Neural cell (in vitro differentiated cells): Measurements from ENCODE around the gene LY9. TPM values are rescaled to one million over a fixed set of nuclear protein-coding genes. Genes with fewer than 3 reads are reported as not detected.

ENCODE experiments used
- H2AFZ ChIP-seq: fragments of 200-600, 300-800 bp; sonication (generic), shearing (Covaris generic); 2 replicates; pipeline ENCODE4 v1.6.0; 2014; ENCODE audit warnings: low read depth, mild to moderate bottlenecking, antibody characterized with exemption, low read length, moderate library complexity
- H3F3A ChIP-seq: fragments of 200-600 bp; shearing (Covaris generic); 2 replicates; pipeline ENCODE4 v1.6.1; 2016; ENCODE audit warnings: mild to moderate bottlenecking, moderate library complexity, mixed read lengths, antibody characterized with exemption, low read length; ENCODE audit not compliant: insufficient read depth, poor library complexity, severe bottlenecking
- H3K27ac ChIP-seq: fragments of 200-600, 300-800 bp; sonication (generic), shearing (Covaris generic); 2 replicates; pipeline ENCODE4 v1.5.1; 2014; ENCODE audit warnings: mild to moderate bottlenecking, low read length, moderate library complexity
- H3K27me3 ChIP-seq: fragments of 300-800, 200-600 bp; sonication (generic), shearing (Covaris generic); 2 replicates; pipeline ENCODE4 v1.6.0; 2014; ENCODE audit warnings: mild to moderate bottlenecking, low read depth, low read length, moderate library complexity; ENCODE audit not compliant: insufficient read depth
- H3K36me3 ChIP-seq: fragments of 300-800, 200-600 bp; sonication (generic), shearing (Covaris generic); 2 replicates; pipeline ENCODE4 v1.5.1; 2014; ENCODE audit warnings: mild to moderate bottlenecking, antibody characterized with exemption, low read length, moderate library complexity; ENCODE audit not compliant: insufficient read depth
- H3K4me2 ChIP-seq: fragments of 300-800, 200-600 bp; sonication (generic), shearing (Covaris generic); 2 replicates; pipeline ENCODE4 v1.6.0; 2014; ENCODE audit warnings: mild to moderate bottlenecking, low read length
- H3K4me3 ChIP-seq: fragments of 300-800, 200-600 bp; sonication (generic), shearing (Covaris generic); 2 replicates; pipeline ENCODE4 v1.5.1; 2014; ENCODE audit warnings: mild to moderate bottlenecking, low read length, moderate library complexity
- H3K79me2 ChIP-seq: fragments of 200-600 bp; shearing (Covaris generic); replicated peaks from 2 replicates; pipeline ENCODE4 v1.6.0; 2014; ENCODE audit warnings: mild to moderate bottlenecking, low read length, moderate library complexity; ENCODE audit not compliant: insufficient read depth
- H3K9ac ChIP-seq: fragments of 300-800, 200-600 bp; sonication (generic), shearing (Covaris generic); 2 replicates; pipeline ENCODE4 v1.6.1; 2016; ENCODE audit warnings: mild to moderate bottlenecking, low read length, mixed read lengths
- H3K9me2 ChIP-seq: fragments of 200-600 bp; shearing (Covaris generic); 2 replicates; pipeline ENCODE4 v1.6.1; 2016; ENCODE audit warnings: mild to moderate bottlenecking, low read length, mixed read lengths; ENCODE audit not compliant: insufficient read depth
- H3K9me3 ChIP-seq: fragments of 200-600, 300-800 bp; sonication (generic), shearing (Covaris generic); 2 replicates; pipeline ENCODE4 v1.6.1; 2016; ENCODE audit warnings: mild to moderate bottlenecking, mixed run types, low read length, moderate library complexity, mixed read lengths
- H4K20me1 ChIP-seq: fragments of 200-600 bp; shearing (Covaris generic); 2 replicates; pipeline ENCODE4 v1.6.1; 2016; ENCODE audit warnings: mild to moderate bottlenecking, mixed run types; ENCODE audit not compliant: insufficient read depth
- EP300 ChIP-seq: fragments of 450-650 bp; conservative IDR thresholded peaks from 2 replicates; pipeline ENCODE4 v1.6.1; 2014; ENCODE audit warnings: antibody characterized with exemption, mild to moderate bottlenecking, moderate library complexity; ENCODE audit not compliant: poor library complexity, severe bottlenecking
- EZH2 ChIP-seq: fragments of 200-600, 300-800 bp; shearing (Covaris generic), sonication (generic); IDR thresholded peaks from 2 replicates; pipeline ENCODE4 v1.6.1; 2014; ENCODE audit warnings: antibody characterized with exemption, low read length, borderline replicate concordance, mild to moderate bottlenecking; ENCODE audit not compliant: insufficient read depth, poor library complexity, severe bottlenecking
- MXI1 ChIP-seq: fragments of 450-650 bp; conservative IDR thresholded peaks from 2 replicates; pipeline ENCODE4 v1.6.1; 2014; ENCODE audit warnings: antibody characterized with exemption, mild to moderate bottlenecking; ENCODE audit not compliant: poor library complexity, severe bottlenecking
- POLR2AphosphoS5 ChIP-seq: IDR thresholded peaks from 2 replicates; pipeline ENCODE4 v1.6.1; 2012
- RAD21 ChIP-seq: fragments of 450-650 bp; conservative IDR thresholded peaks from 2 replicates; pipeline ENCODE4 v1.6.1; 2014; ENCODE audit warnings: antibody characterized with exemption, mild to moderate bottlenecking, moderate library complexity
- REST ChIP-seq: IDR thresholded peaks from 2 replicates; pipeline ENCODE4 v1.6.1; 2012; ENCODE audit warnings: borderline replicate concordance
- SMC3 ChIP-seq: fragments of 450-650 bp; conservative IDR thresholded peaks from 2 replicates; pipeline ENCODE4 v1.6.1; 2014; ENCODE audit warnings: antibody characterized with exemption, mild to moderate bottlenecking, moderate library complexity; ENCODE audit not compliant: poor library complexity
- TAF1 ChIP-seq: IDR thresholded peaks from 2 replicates; pipeline ENCODE4 v1.6.1; 2012; ENCODE audit warnings: low read depth
- polyA plus RNA-seq: library from polyadenylated mRNA; depleted of rRNA; stranded (reverse); fragments of >200 nt; gene quantifications from 2 replicates; pipeline ENCODE4 v1.2.3, GENCODE V29; 2014
- TF ChIP-seq, protein P1 (sequence below): fragments of 450-650 bp; IDR thresholded peaks from 2 replicates; pipeline ENCODE4 v1.5.1; 2014; ENCODE audit warnings: antibody characterized with exemption, mild to moderate bottlenecking, moderate library complexity; ENCODE audit not compliant: poor library complexity, severe bottlenecking

The LY9 gene
- polyA plus RNA-seq, 1 donor from 2014 or later = not detected

GRCh38 chr1:160772331-160772730, 23.6 kb upstream of the LY9 start:
- Histone ChIP-seq H3K27me3 (no peaks in the 10 kb centered on the region), H3K79me2 (no peaks in the 10 kb centered on the region), H3K36me3 (no peaks in the 10 kb centered on the region), H3K9ac (no peak overlapping the region), H3K9me2 (no peaks in the 10 kb centered on the region), H3F3A (no peaks in the 10 kb centered on the region), H4K20me1 (no peaks in the 10 kb centered on the region), H3K9me3 (no peaks in the 10 kb centered on the region), H2AFZ (no peak overlapping the region), H3K4me3 (no peak overlapping the region), H3K4me2 (no peak overlapping the region), H3K27ac (no peak overlapping the region)
- no peak for TF ChIP-seq SMC3
- TF ChIP-seq TAF1 = no peak
- no peak for TF ChIP-seq POLR2AphosphoS5
- TF ChIP-seq, protein P1, sequence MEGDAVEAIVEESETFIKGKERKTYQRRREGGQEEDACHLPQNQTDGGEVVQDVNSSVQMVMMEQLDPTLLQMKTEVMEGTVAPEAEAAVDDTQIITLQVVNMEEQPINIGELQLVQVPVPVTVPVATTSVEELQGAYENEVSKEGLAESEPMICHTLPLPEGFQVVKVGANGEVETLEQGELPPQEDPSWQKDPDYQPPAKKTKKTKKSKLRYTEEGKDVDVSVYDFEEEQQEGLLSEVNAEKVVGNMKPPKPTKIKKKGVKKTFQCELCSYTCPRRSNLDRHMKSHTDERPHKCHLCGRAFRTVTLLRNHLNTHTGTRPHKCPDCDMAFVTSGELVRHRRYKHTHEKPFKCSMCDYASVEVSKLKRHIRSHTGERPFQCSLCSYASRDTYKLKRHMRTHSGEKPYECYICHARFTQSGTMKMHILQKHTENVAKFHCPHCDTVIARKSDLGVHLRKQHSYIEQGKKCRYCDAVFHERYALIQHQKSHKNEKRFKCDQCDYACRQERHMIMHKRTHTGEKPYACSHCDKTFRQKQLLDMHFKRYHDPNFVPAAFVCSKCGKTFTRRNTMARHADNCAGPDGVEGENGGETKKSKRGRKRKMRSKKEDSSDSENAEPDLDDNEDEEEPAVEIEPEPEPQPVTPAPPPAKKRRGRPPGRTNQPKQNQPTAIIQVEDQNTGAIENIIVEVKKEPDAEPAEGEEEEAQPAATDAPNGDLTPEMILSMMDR = no peak
- no peak for TF ChIP-seq MXI1
- no peak for TF ChIP-seq REST
- no peak for TF ChIP-seq EP300

DNA sequence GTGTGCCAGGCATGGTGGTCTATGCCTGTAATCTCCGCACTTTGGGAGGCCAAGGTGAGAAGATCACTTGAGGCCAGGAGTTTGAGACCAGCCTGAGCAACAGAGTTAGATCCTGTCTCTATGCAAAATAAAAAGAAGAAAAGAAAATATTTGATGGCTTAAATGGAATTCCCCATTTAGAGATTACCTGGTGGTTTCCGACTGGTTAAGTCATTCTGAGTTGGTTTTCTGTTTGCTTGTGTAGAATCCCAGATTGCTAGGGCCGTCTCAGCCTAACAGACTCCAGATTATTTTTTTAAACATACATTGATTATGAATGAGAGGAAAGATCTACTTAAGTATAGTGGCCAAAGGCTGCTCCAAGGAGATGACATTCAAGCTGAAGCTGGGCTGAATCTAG, 22.9 kb upstream of the LY9 start:
- no peaks in the 10 kb centered on the region for H3K27me3 ChIP-seq
- H3K36me3 ChIP-seq = no peaks in the 10 kb centered on the region
- no peak overlapping the region for H3K4me2 ChIP-seq
- H4K20me1 ChIP-seq = no peaks in the 10 kb centered on the region
- TF ChIP-seq POLR2AphosphoS5 = no peak
- no peaks in the 10 kb centered on the region for H3K79me2 ChIP-seq
- H3K27ac ChIP-seq = no peak overlapping the region
- H3K4me3 ChIP-seq = no peak overlapping the region
- no peaks in the 10 kb centered on the region for H3F3A ChIP-seq
- no peak overlapping the region for H3K9ac ChIP-seq
- H3K9me3 ChIP-seq = no peaks in the 10 kb centered on the region
- H3K9me2 ChIP-seq = no peaks in the 10 kb centered on the region
- no peak overlapping the region for H2AFZ ChIP-seq

DNA sequence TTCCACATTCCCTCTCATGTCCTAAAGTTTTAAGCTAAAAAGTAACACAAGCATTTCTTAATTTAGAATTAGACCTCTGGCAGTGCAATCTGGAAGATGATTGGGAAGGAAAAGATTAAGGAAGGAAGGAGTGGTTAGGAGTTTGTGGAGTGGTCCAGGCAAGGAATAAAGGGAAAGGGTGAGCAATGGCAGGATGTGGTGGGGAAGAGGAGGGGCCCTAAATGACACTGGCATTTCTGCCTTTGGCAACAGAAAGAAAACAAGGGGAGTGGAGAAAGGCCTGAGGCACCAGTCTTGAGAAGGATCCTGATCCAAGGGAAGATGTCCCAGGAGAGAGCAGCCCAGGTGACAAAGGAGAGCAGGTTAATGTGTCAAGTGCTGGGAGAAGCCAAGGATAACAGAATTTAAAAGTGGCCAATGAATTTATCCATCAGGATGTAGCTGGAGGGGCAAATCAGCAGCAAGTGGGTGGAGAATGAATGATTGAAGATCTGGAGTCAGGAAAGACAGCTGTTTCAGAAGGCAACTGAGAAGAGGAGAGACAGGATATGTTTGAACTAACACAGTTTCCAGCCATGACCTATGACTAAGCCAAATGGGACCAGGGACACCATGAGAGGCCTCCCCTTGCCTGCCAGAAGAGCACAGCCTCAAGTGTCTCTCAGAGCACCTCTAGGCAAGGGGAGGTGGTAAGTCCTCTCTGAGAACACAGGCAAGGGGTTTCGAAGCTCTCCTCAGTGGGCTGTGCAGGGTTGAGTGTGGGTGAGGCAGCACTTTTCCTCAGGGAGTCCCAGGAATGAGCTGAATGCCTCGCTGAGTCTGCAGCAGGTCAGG, 20.9 kb upstream of the LY9 start:
- H3F3A ChIP-seq = no peaks in the 10 kb centered on the region
- H3K27ac ChIP-seq = no peak overlapping the region
- H3K9me3 ChIP-seq = no peaks in the 10 kb centered on the region
- no peaks in the 10 kb centered on the region for H3K27me3 ChIP-seq
- no peaks in the 10 kb centered on the region for H3K36me3 ChIP-seq
- no peak overlapping the region for H3K4me3 ChIP-seq
- no peak overlapping the region for H2AFZ ChIP-seq
- H3K4me2 ChIP-seq = no peak overlapping the region
- TF ChIP-seq, protein P1 = no peak
- TF ChIP-seq TAF1 (no peak), EP300 (no peak), EZH2 (no peak), RAD21 (no peak), SMC3 (no peak), MXI1 (no peak), POLR2AphosphoS5 (no peak), REST (no peak)
- no peaks in the 10 kb centered on the region for H3K9me2 ChIP-seq
- no peaks in the 10 kb centered on the region for H3K79me2 ChIP-seq
- H4K20me1 ChIP-seq = no peaks in the 10 kb centered on the region
- no peak overlapping the region for H3K9ac ChIP-seq
